Islet precursor cell (in vitro differentiated cells): Measurements from ENCODE around the gene F11R.
A peak's percentile ranks its signal among the peaks of the same experiment; 100 is the strongest.
"Not testable (repeated sequence)": the region's sequence is repeated elsewhere in the genome, so short reads cannot be mapped to it uniquely, and the experiment has no call there.

Experiments
- DNase-seq: peaks from one replicate; pipeline ENCODE4 v3.0.0-alpha.2; 2018

The F11R gene

DNA sequence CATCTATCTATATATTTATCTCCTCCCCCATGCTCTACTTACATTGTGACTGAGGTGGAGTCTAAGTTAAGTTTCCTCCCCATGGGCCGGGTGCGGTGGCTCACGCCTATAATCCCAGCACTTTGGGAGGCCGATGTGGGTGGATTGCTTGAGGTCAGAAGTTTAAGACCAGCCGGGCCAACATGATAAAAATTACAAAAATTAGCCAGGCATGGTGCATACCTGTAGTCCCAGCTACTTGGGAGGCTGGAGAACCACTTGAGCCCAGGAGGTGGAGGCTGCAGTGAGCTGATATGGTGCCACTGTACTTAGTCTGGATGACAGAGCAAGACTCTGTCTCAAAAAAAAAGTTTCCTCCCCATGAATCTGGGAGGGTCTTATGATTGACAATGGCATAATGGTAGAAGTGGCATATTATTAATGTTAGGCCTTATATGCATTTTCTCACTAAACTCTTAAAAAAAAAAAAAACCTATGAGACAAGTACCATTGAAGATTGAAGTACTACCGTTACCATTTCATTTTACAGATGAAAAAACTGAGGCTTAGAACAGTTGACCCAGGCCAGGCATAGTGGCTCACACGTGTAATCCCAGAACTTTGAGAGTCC is 11.2 kb downstream of the F11R start:
- DNase-seq, result no peak

DNA sequence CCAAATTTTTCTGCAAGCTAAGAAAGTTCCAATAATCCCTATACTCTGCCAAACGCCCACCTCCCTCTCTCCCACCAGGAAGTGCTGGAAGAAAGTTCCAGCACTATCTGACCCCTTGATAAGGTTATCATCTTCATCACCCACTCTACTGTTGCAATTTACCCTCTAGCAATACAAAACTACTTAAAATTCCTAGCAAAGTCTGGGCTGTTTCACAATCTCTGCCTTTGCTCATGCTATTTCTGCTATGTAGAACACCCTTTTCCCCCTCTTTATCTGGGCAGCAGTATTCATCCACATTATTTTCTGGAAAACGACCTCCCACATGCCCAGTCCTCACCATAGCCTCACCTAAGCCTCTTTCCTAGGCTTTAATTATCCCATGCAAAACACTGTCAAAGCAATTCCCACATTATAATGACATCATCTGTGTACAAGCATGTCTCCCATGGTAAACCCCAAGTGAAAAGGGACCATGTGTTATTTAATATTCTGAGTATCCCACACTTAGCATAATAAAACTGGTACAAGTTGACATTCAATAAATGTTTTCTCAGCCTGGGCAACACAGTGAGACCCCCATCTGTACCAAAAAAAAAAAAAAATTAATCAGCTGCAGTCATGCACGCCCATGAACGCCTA is 12.0 kb downstream of the F11R start:
- no peak for DNase-seq

DNA sequence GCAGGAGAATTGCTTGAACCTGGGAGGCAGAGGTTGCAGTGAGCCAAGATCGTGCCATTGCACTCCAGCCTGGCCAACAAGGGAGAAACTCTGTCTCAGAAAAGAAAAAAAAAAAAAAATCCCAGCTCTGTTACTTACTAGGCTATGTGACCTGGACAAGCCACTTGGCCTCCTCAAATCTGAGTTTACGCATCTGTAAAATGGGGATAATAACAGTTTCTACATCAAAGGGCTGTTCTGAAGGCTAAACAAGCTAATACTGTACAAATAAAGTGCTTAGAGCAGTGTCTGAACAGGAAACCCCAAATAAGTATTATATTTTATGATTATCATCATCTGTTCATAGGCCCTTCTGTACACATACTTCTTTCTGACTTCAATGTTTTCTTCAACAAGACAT is 13.6 kb downstream of the F11R start:
- no peak for DNase-seq

DNA sequence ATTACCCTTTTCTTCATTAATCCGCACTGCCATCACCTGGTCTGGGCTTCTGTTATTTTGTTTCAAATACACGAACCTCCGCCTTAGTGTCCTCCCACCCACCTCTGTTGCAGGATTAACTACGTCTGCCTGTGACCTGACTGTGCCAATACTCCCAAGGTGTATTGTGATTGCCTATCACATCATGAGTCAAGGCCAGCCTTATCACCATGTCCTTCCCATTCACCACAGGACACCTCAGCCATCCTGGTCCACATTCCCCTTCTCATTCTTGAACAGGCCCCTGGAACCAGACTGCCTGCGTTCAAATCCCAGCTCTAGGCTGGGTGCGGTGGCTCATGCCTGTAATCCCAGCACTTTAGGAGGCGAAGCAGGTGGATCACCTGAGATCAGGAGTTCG is 14.4 kb downstream of the F11R start:
- DNase-seq, result no peak

DNA sequence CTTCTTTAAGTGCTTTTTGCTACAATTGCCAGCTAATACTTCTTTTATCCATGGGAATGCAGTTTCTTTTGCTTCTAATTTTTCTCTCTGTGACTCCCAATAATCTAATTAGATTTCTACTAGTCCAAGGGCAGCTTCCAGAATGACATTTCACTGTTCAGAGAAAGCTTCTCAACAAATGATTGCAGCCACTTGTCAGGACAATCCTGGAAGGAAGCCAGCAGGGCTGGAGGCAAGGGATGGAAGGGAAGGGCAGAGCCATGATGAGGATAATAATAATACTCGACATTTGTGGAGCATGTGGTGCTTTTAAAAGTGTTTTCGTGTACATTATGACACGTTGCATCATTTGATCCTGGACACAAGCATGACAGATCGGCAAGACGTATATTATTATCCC is 19.4 kb downstream of the F11R start:
- DNase-seq, result no peak

DNA sequence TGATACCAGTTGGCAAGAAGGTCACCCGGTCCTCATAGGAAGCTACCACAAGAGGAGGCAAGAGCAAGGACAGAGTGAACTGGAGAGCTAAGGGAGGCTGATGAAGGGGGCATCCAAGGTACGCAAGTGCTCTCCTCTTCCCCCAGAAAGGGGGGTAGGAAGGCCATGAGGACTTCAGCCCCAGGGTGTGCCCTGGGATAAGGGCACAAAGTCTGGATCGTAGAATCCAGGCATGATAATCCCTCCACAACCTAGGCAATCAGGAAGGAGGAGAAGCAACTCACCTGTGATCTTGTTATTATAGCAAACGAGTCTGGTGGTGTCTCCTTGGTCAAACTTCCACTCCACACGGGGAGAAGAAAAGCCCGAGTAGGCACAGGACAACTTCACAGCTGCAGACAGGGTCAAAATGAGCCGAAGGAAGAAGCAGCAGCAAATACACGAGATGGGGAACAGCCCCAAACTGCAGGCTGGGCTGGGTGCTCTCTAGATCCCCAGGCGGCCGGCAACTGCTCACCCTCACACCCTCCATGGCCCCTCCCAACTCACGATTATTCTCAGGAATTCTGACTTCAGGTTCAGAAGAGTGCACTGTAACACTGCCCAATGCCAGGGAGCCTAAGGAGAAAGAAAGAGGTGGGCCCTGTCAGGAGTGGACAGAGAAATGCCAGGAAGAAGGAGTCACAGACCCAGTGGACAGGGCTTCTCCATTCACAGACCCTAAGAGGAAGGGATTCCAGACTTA is 20.0 kb downstream of the F11R start:
- DNase-seq, result no peak

DNA sequence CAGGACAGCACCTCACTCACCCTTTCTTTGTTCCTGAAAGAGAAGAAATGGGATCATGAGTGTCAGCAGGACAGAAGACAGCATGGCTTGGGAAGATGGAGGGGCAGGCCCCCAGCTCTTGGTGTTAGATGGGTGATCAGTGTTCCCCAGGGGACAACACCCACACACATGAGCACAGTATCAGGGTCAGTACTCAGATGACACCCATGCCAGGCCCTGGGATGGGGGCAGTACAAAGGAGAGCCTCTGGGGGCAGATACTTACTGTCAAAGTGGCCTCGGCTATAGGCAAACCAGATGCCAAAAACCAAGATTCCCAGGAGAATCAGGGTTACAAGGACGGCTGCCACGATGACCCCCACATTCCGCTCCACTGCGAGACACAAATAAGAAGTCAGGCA is 21.6 kb downstream of the F11R start:
- no peak for DNase-seq

DNA sequence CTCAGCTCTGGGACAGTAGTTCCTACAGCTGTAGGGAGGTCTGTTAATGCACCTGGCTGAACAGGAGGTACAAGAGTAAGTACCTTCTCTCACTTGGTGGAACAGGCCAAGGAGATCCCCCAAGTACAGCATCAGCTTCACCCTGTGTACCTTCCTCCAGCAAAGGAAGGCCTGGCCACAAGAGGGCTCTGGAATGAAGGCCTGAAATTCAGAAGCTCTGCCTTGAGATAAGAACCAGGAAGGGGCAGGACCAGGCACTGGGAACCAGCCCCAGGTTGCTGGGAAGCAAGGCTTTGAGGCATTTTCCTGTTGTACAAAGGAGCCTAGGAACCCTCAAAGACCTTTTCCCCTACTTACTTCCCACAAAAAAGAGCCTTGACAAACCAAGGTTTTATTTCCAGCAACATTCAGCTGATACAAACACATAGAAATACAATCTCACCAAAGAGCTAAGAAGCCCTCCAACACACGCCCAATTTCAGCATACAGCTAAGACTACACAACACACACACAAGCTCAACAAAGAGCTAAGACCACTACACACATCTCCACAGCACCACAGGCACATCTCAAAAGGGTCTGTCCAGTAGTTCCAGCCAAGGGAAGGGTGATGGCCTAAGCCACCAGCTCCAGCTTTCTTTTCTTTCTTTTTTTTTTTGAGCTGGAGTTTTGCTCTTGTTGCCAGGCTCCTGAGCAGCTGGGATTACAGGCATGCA is 23.5 kb downstream of the F11R start:
- DNase-seq, result peak; percentile 90

DNA sequence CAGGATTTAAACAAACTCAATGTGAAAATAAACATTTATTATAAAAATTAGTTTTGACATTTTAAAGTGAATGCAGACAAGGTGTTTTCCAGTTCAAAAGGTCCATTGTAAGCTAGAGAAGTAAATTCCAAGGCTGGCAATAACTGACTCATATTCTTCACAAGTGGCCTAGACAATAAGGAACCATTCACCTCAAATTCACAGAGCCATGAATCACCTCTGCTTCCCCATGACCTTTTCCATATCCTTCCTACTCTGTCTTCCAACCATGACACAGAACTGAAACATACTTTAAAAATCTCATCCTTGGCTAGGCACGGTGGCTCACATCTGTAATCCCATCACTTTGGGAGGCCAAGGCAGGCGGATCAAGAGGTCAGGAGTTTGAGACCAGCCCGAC is 24.8 kb downstream of the F11R start:
- no peak for DNase-seq

DNA sequence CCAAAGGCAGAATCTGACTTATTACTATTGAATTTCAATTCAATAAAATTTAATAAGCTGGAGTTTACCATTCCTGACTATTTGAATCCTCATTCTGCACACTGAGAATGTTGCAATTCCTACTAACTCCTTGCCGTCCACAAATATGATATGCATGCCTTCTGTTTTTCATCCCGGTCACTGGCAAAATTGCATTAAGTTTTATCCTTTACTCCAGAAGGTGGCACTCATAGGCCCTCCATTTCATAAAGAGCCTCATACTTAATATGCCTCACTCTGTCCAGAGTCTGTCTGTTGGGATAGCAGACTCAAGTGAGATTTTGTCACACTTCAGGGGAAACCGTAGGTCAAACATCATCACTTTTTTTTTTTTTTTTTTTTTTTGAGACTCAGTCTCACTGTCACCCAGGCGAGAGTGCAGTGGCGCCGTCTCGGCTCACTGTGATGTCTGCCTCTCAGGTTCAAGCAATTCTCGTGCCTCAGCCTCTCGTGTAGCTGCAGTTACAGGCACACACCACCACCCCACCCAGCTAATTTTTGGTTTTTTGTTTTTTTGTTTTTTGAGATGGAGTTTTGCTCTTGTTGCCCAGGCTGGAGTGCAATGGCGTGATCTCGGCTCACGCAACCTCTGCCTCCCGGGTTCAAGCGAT is 27.3 kb downstream of the F11R start:
- no peak for DNase-seq

DNA sequence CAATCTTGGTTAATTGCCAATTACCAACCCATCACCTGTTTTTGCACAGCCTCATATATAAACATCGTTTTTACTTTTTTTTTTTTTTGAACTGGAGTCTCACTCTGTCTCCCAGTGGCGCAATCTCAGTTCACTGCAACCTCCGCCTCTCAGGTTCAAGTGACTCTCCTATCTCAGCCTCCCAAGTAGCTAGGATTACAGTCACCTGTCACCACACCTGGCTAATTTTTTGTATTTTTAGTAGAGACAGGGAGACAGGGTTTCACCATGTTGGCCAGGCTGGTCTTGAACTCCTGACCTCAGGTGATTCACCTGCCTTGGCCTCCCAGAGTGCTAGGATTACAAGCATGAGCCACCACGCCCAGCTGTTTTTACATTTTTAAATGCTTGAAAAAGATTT is 28.9 kb downstream of the F11R start:
- not testable (repeated sequence) for DNase-seq

DNA sequence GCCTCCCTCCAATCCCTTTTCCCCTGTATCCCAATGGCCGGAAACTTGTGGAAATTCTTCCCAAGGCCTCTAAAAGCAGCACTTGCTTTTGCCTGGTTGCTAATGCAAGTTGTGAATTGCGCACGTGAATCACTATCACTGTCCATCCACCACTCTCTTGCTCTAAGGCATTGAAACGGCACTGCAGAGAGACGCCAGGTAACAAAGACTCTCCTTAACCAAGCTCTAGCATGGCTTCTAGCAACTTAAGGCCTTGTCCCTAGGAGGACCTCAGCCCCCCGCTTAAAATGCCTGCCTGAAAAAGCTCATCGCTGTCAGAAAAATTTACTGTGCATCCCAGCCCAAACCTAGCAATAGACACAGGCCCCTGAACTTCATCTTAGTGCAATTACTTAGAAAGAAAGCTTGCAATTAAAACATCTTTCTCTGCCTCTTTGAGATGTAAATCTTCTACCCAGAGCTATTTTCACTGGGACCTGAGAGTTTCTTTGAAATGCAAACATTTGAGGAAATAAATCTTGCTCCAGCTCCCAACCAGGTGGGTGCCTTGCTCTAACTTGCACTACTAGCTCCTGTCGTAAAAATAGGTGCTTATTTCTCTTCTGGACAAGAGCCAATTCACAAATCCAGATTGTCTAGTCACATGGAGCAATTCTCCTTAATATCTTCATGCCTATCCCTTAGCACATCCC is 33.4 kb downstream of the F11R start:
- DNase-seq, result no peak

DNA sequence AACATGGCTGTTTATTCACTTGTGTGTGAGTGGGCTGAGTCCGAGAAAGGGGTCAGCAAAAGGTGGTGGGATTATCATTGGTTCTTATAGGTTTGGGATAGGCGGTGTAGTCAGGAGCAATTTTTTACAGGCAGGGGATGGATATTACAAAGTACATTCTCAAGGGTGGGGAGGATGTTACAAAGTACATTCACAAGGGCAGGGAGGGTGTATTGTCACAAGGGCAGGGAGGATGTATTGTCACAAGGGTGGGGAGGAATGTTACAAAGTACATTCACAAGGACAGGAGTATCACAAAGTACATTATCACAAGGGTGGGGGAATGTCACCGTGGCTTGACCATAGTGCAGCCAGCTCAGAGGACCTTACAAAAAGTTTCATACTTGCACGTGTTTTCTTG is 35.2 kb downstream of the F11R start:
- DNase-seq, result no peak

DNA sequence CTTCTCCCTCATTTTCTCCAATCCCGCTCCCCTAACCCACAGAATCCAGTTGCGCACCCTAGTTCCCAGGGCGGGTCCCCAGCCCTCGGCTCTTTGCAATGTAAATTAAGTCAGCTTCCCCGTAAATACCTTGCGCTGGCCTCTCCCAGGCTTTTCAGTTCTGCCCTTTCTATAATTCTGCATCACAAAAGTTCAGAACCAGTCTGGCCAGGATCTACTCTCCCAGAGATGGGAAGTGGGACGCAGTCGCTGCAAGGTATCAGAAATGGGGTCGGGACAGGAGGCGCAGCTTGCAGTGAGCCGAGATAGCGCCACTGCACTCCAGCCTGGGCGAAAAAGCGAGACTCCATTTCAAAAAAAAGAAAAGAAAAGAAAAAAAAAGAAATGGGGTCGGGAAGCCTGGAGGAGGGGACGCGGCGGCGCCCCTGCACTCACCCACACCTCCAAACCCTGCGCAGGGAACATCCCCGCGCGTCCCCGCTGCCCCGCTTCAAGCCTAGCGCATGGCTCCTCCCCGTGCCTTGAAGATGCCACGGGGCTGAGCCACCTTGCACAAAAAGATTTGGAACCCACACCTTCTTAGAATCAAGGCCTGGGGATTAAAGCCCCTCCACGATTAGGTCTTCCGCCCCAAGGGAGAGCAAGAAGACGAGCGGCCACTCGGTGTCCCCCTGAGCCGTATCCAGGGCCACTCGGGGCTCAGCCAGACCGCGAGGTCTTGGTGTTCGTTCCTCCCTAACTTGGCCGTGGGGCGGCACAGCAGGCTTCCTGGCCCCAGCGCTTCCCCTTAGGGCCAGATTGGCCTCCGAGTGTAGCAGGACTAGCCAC is 39.2 kb downstream of the F11R start:
- peak; percentile 65 for DNase-seq

DNA sequence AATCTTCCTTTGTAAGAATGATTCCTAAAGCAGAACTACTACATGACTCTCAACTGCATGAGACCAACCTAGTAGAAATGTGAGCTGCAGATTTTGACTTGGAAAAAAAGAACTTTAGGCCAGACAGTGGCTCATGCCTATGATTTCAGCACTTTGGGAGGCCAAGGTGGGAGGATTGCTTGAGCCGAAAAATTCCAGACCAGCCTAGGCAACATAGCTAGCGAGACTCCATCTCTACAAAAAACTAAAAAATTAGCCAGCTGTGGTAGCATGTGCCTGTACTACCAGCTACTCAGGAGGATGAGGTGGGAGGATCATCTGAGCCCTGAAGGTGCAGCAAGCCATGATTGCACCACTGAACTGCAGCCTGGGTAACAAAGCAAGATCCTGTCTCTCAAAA is 41.7 kb downstream of the F11R start:
- DNase-seq, result no peak

DNA sequence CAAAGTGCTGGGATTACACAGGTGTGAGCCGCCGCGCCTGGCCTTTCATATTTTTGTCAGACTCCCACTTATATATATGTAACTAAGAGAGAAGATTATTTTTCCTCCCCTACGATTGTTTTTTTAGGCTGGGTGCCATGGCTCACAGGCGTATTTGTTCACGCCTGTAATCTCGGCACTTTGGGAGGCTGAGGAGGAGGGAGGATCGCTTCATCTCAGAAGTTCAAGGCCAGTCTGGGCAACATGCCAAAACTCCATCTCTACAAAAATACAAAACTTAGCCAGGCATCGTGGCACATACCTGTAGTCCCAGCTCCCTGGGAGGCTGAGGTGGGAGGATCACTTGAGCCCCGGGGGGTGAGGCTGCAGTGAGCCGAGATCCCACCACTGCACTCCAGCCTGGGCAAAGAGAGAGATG is 42.4 kb downstream of the F11R start:
- no peak for DNase-seq

DNA sequence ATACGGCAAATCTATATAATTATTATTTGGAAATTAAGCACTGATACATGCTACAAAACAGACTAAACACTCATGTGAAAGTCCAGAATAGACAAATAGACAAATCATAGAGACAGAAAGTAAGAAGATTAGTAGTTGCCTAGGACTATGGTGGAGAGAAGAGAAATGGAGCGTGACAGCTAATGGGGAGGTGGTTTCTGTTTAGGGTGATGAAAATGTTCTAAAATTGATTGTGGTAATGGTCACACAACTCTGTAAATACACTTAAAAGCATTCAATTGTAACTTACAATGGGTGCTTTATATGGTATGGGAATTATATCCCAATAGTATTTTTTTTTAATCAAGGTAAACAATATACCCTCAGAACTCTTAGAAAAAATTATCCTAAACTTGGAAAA is 45.9 kb downstream of the F11R start:
- no peak for DNase-seq

DNA sequence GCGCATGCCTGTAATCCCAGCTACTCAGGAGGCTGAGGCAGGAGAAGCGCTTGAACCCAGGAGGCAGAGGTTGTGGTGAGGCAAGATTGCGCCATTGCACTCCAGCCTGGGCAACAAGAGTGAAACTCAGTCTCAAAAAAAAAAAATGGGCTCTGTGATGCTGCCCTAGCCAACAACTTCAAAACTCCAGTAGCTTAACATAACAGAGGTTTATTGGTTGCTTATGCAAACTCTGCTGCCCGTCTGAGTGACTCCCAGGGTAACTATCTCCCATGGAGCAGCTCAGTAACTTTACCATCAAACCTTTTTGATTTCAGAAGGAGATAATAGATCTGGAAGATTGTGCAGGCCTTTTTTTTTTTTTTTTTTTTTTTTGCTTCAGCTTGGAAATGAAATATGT is 47.5 kb downstream of the F11R start:
- DNase-seq, result no peak

DNA sequence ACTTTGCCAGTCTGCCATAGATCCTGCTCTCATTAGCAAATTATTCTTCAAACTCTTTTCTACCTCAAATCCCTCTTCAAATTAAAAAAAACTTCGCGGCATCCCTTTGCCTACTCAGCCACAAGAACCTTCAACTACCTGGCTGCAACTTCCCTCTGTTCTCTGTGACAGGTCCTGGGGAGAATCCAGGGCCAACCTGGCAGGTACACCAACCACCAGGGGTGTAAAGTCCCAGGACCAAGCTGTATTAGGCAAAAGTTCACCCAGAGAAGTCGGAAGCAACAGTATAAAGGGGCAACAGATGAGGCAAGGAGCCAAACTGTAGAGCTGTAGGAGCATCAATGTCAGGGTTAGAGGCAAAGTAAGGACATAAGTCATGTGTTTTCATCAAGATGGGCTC is 48.0 kb downstream of the F11R start:
- no peak for DNase-seq

DNA sequence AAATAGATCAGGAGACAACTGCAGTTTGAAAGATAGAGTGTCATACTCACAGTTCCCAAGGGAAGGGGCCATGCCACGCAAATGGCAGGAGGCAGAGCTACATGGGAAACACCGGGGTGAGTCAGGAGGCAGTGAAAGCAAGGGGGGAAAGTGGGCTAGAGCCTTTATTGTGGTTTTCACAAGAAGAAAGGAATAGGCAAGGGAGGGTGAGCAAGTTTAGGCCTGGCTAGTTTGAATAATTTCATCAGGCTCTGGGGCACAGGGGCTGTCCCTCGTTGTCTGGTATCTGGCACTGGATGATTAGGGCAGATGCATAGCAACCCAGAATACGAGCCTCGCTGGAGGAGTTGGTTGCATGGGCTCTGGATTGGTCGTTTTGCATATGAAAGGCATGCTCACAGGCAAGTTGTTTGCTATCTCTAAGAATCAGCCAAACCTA is 49.3 kb downstream of the F11R start:
- DNase-seq, result peak; percentile 83

DNA sequence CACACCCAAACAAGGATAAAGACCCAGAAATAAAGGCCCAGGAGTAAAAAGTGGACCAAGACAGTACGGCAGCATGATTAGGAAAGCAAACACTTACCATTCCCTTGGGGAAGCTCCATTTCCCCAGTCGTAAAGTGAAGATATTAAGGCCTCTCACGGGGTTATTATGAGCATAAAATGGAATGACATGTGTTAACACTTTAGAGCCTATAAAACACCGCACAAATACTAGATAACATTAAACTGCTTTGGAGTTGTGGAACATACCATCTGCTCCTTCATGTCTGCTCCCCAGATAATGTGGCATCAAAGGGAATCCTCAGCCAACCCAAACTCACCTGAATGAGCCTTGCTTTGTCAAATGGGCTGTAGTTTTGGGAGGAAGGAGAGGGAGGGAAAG is 57.4 kb downstream of the F11R start:
- DNase-seq, result no peak

DNA sequence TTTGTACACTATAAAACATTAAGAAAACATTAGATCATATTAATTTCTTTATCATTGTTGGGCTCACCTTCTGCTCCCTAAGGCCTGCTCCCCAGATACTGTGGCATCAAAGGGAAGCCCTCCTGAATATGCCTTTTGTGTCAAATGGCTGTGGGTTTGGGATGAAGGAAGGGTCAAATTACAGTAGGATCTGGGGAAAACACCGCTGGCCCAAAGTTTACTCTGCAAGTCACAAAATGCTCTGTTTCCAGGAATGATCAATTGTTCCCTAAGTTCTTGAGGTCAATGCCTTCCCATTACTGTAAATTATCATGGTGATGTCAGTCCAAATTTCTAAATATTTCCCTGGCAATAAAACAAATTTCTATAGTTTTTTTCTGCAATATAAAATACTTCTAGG is 59.5 kb downstream of the F11R start:
- no peak for DNase-seq
